Nucleus accumbens (tissue), 56 donors: ENCODE results near the gene COL4A5.

Experiments
- DNase-seq, 56 donors: peaks; one replicate each; lab custom pipeline; 2025; lab: John Stamatoyannopoulos, UW

The COL4A5 gene

DNA sequence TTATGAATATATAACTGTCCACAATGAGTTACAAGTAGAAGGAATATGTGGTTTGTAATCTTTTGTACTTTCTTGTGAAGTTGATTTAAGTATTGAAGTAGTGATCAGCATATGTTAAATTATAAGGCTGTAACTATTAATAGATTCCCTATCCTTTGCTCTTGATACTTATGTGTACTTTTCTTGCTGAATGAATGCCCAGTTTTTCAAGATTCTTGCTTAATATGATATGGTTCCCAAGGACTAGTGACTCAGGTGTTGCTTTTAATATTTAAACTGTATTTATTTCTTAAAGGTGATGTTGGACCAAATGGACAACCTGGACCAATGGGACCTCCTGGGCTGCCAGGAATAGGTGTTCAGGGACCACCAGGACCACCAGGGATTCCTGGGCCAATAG is 175.0 kb downstream of the COL4A5 start:
- DNase-seq: no peak

DNA sequence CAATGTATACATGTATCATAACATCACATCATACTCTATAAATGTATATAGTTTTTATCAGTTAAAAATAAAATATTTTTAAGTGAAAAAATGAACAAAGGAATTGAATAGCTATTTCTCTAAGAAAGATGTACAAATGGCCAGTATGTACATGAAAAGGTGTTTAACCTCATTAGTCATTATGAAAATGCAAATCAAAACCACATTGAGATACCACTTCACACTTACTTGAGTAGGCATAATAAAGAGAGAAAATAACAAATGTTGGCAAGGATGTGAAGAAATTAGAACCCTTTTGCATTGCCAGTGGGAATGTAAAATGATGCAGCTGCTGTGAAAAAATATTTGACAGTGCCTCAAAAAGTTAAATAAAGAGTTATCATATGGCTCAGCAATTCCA is 201.2 kb downstream of the COL4A5 start:
- no peak for DNase-seq

DNA sequence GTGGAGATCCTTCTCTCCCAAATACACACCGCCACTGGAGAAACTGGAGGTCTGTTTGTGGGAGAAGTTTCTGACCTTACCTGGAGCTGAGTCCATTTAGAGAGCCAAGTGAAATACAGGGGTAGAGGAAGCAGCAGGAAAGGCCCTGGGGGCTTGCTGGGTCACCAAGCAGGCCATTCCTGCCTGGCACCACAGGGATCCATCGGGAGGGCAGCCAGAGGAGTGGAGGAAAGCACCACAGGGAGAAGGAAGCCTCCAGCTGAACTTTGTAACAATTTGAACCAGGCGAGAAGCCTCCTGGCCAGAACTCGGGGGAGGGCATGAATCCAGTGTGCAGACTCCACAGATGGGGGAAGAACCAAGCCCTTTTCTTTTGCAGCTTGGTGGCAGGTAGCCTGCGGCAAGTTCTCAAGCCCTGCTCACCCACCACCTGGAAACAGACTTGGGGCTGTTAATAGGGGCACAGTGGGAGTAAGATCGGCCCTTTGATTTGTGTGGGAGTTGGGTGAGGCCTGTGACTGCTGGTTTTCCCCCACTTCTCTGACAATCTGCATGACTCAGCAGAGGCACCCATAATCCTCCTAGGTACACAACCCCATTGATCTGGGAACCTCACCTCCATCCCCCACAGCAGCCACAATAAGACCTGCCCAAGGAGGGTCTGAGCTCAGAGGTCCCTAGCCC is 202.1 kb downstream of the COL4A5 start:
- DNase-seq: no peak

DNA sequence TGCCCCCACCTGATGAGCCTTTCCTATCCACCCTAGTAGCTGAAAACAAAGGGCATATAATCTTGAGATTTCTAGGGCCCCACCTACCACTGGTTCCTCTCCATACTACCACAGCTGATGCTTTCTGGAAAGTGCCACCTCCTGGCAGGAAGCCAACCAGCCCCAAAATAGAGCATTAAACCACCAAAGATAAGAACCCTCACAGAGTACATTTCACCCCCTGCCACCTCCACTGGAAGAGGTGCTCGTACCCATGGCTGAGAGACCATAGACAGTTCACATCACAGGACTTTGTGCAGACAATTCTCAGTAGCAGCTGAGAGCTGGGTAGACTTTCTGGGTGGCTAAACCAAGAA is 202.6 kb downstream of the COL4A5 start:
- no peak for DNase-seq

DNA sequence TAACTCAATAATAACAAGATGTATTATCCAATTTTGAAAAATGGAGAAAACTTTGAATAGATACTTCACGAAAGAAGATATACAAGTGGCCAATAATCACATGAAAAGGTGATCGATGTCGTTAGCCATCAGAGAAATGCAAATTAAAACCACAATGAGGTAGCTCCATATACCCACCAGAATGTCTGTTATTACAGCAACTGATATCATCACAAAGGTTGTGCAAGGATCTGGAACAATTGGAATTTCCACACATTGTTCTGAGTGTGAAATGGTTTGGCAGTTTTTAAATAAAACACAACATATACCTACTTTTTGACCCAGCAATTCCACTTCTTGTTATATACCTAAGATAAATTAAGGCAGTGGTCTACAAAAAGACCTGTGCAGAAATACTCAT is 225.1 kb downstream of the COL4A5 start:
- no peak for DNase-seq

DNA sequence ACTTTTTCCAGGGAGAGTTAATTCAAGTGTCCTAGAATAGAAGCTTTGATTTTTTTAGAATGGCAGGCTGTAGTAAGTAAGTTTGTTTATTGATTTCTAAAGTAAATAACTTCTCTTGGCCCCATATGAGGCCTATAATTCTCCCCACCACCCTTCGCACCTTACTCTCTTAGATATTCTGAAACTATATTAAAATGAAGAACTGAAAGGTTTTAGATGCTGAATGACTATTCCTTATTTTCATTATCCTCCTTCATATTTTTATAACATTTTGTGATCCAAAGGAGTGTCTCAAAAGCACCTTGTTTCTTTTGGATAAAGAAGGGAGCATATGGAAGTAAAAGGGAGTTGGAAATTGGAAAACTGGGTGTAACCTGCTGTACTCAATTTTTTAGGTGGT is 226.5 kb downstream of the COL4A5 start:
- DNase-seq: no peak

DNA sequence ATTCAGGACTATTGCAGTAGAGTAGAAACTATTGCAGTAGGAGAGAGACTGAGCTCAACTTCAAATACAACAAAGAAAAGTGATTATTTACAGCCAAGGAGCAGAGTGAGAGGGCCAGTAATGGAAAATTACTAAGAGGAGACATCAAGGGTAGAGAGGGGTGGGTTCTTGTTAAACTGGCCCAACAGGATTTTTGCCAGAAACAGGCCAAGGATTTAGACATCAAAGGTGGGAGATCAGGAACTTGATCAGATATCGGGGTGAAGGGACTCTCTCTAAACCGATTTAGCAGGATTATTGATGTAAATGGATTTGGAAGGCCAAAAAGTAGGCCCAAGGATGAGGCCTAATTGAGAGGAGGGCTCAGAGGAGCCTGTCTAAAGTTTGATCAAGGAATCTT is 231.9 kb downstream of the COL4A5 start:
- DNase-seq: no peak

DNA sequence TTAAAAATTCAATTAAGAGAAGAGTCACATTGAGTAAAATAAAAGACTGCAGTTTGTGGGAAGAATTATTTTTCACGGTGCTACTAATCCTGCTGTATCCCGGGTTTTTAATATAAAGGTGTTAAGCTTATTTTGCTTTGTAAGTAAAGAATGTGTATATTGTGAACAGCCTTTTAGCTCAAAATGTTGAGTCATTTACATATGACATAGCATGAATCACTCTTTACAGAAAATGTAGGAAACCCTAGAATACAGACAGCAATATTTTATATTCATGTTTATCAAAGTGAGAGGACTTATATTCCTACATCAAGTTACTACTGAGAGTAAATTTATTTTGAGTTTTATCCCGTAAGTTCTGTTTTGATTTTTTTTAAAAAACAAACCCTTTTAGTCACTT is 257.1 kb downstream of the COL4A5 start:
- no peak for DNase-seq

DNA sequence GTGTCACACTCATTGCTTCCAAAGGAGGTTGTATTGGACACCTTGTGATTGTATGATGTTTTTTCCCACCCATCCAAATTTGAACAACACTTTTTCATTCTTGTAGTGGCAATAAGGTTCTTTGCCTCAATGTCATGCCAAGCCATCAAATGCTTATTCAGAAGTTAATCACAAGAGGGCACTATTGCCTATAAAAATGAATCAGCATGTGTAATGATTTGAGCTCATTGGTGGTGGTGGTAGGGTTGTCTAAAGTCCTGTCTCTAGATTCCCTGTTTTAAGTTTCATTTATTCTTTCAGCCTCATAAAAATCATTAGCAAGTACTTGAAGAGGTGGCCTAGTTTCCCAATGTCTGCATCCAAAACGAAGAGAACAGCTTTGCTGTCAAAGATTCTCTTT is 259.7 kb downstream of the COL4A5 start:
- no peak for DNase-seq

DNA sequence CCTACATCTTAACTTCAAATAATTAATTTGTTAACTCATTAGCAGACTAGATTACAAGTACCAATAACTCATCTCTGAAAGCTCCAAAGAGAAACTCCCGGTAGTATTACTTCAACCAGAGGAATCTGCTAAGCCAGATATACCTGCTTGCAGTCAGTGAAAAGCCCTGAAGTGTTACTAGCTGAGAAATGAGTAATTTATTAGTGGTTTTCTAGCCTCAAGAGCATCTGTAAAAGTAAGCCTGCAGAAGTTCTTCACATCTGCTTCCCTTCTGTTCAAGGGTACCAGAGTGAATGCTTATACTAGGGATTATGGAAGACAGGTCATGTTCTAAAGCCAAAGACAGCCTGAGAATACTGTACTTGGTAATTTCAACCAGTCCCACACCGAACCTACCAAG is 262.0 kb downstream of the COL4A5 start:
- DNase-seq: no peak

DNA sequence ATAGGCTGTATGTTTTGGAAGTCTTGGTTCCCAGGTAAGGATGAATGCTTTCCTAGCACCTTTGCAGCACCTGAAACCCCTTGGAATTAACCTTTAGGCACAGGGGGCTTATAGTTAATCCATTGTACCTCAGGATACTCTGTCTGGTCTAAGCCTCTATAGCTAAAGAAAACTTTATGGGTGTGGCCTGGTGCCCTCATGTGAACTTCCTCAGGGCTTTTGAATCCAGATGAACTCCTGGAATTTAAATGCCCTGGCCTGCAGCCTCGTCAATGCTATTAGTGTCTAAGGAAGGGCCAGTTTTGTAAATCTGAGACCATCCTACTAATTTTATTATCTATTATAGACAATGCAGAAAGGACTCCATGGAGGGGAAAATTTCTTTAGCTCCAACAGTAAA is 262.9 kb downstream of the COL4A5 start:
- DNase-seq: no peak

DNA sequence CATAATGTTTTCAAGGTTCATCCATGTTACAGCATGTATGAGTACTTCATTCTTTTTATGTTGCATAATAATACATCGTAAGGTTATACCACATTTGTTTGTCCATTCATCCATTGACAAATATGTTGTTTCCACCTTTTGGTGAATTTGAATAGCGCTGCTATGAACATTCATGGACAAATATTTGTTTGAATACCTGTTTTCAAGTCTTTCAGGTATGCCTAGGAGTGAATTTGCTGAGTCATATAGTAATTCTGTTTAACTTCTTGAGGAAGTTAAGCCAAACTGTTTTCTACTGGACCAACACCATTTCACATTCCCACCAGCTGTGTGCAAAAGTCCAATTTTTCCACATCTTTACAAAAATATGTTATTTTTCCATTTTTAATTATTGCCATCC is 265.2 kb downstream of the COL4A5 start:
- DNase-seq: no peak

DNA sequence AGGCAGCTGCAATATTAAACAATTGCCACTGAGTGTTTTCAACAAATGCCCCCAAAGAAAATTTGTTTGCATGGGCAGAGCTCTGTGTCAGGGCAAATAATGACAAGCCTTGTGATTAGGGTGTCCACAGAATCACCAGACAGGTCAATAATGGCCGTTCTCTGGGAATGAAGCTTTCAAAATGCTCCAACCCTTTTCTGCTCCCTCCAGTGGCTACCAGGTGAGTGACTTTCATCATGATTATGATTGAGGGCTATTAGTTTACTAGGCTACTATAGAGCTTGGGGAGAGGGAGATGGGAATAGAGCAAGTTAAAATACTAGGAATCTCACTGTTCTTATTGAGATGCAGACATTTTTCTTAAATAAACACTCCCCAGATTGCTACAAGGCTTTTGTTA is 273.2 kb downstream of the COL4A5 start:
- no peak for DNase-seq

DNA sequence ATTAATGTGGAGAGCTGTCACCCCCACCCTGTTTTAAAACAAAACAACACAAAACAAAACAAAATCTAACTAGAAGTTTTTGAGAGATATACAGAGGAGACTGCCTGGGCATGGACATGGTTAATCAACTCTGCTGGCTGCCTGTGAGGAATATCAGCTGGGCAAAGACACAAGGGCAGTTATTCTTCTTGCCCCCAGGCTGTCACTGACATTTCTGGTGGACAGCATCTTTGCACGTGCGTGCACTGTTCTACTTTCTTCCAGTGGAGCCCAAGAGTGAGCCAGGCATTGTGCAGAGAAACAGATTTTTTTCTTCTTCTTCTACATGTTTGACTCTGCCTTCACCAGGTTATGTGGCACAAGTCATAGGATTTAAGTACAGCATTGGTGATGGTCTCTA is 282.9 kb downstream of the COL4A5 start:
- no peak for DNase-seq

DNA sequence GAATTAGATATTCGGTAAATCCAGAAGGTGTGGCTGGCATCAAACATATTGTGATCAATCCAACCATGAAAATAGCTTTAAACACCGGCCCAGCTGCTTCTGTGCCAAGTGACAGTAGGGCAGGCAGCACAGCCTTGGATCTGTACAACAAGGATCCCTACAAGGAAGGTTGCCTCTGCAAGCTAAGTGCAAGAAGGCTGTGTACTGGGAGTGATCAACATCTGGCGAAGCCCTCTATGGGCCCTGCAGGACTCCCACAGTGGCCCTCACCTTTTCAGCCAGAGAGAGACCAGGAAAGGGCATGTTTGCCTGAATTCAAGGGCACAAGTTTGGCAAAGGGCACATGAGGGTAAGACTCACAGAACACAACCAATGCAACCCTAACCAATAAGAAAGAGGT is 287.1 kb downstream of the COL4A5 start:
- no peak for DNase-seq

DNA sequence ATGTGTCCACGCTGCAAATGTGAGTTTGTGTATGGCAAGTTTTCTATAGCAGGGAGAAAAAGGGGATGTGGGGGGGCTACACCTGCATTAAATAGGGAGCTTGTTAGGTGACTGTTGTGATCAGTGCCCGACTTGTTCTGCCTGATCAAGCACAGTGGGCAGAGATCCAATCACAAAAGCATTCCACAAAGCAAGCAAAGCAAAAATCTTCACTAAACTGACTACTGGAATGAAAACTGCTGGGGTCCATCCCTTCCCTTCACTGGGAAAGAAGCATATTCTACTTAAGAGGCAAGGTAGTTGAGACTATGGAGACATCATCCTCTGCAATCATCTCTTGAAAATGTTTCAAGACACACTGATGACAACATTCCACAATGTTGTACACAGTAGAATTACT is 291.5 kb downstream of the COL4A5 start:
- no peak for DNase-seq

DNA sequence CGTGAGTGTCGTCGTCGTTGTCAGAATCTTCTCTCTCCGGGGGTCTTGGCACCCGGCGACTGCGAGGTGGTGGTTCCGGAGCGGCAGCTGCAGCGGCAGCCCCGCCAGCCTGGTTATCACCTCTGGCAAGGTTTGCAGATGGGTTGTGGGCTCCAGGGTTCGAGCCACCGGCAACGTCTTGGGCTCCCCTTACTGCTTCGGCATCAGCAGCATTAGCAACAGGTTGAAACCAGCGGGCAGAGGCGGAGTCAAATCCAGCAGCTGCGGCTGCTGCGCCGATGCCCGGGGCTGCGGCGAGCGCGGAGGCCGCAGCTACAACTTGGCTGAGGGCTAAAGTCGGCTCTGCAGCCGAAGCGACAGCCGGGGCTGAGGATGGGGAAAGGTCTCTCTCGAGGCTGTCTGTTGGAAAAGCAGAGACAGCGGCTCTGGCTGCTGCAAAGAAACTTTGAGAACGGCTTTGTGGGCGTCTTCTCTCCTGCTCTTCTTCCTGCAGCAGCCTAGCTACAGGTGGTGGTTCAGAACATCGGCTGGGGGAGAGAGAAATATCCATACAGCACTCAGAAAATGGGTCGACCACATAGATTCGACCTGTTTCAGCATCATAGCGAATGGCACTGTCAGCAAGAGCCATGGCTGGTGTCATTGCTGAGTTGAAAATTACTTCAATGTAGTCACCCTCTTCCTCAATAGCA is 293.1 kb downstream of the COL4A5 start:
- peak in 1 of 56 donors; percentile 3 for DNase-seq

DNA sequence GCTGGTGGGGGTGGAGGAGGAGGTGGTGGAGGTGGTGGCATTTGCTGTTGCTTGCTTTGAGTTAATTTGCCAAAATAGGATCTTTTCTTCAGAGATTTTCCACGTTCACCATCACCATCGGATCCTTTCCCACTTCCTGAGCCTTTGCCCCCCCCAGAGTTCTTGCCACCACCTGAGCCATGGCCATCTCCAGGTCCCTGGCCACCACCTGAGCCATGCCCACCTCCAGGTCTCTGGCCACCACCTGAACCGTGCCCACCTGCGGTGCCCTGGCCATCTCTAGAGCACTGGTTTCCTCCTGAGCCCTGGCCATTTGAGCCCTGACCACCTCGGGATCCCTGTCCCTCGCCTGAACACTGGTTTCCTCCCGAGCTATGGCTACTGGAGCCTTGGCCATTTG is 294.8 kb downstream of the COL4A5 start:
- DNase-seq: no peak

DNA sequence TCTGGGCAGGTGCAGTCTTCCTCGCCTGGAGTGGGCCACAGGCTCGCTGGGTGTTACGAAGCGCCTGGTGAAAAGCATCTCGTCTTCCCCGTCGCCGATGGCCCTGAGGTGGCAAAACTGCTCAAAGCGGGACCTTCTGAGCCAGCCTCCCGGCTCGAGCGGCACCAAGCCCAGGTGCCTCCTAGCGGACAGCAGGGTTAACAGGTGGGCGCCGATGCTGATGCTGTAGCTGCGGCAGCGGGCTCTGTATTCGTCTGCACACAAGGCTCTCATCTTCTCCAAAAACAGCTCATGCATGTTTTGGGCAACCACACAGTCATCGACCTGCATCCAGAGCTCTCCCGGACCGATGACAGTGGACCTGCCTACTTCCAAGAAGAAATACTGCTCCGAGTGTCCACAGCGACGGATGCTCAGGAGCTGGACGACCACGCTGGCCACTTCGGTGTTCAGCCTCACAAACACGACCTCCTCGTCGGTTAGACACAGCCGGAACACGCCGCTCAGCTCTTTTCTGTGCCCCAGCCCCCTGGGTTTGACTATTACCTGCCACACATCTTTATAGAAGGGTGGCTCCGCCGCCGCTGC is 295.5 kb downstream of the COL4A5 start:
- DNase-seq: peak in 1 of 56 donors; percentile 0

DNA sequence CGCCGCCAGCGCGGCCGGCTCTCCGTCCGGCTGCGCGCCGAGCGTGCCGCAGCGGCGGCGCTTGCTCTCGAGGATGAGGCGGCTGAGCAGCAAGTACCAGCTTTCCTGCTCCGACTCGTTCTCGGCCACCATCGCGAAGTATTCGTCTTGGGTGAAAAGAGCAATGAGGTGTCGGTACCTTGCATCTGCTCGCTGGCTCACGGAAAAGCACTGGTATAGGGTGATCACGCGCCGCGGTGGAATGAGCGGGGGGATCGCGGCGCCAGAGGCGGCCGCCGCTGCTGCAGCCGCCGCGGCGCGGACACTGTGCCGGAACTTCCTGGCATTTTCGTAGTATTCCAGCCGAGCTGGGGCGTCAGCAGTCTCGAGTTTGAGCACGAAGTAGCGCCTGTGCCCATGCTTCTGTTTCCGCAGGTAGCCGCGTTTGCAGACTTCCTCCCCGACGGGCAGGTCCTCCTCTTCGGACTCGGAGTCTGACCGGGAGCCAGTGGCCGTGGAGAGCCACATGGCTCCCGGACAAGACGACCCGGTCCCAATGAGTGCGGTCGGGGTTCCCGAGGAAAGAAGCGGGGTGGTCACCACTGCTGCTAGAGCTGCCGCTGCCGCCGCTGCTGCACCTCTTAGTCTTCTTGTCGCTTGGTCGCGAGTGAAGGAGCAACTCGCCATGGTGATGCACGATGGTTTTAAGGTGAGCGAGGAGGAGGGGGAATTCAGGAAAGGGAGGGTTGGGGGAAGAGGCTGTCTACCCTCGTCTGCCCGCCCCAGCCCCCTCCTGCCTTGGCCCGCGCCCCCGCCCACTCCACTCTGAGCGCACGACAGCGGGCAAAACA is 296.3 kb downstream of the COL4A5 start:
- peak in 9 of 56 donors; percentile 0 to 40 (median 15) for DNase-seq
